Vagina (tissue), 2 donors: ENCODE measurements around the gene GPR26.

ENCODE experiments used
- CTCF ChIP-seq, 3 experiments: fragments of 450-650 bp in 2 of 3; fragments of 200-600 bp in 1 of 3; sonication (generic) in 1 of 3; IDR thresholded peaks; one replicate each; pipeline ENCODE4 v1.5.1; 2017 to 2019; ENCODE audit warnings: antibody characterized with exemption in 3 of 3, mild to moderate bottlenecking in 2 of 3, moderate library complexity in 2 of 3
- POLR2A ChIP-seq, 2 donors: fragments of 450-650 bp; IDR thresholded peaks; one replicate each; pipeline ENCODE4 v1.6.1; 2017; ENCODE audit warnings: antibody characterized with exemption in 2 of 2, mild to moderate bottlenecking in 2 of 2, moderate library complexity in 2 of 2
- POLR2AphosphoS5 ChIP-seq, 2 donors: sonication (generic); formaldehyde crosslinking; IDR thresholded peaks; one replicate each; pipeline ENCODE4 v1.9.0; 2017; ENCODE audit warnings: antibody characterized with exemption in 2 of 2, mild to moderate bottlenecking in 2 of 2, low read depth in 1 of 2; ENCODE audit not compliant: insufficient read depth in 1 of 2

GRCh38 chr10:123677556-123677955 lies 11.4 kb downstream of the GPR26 start:
- TF ChIP-seq CTCF (IDR thresholded peaks at IDR 0.05) (no peak), POLR2A (IDR thresholded peaks at IDR 0.05) (no peak), POLR2AphosphoS5 (IDR thresholded peaks at IDR 0.05; ENCODE audit: insufficient read depth in 1 of 2, low read depth in 1 of 2) (no peak)
